ENCODE results near the gene RPS27.

The RPS27 gene

GRCh38 chr1:153984123-153984894, 6.3 kb upstream of the RPS27 start:
- H3K9ac ChIP-seq (ENCODE audit: low read depth, low read length, poor library complexity, severe bottlenecking) = peak overlapping the region; percentile 78

GRCh38 chr1:153985341-153985912, 5.1 kb upstream of the RPS27 start:
- H3K9me2 ChIP-seq (replicated peaks; ENCODE audit: low read depth, low read length) = no peaks in the 10 kb centered on the region
- peak overlapping the region; percentile 57; the same call in 1 of the 2 replicates for H2AFZ ChIP-seq (ENCODE audit: low read length)
- H3K27me3 ChIP-seq (ENCODE audit: insufficient read depth, low read length, poor library complexity, severe bottlenecking) = no peaks in the 10 kb centered on the region
- H3K9ac ChIP-seq (ENCODE audit: low read depth, low read length, poor library complexity, severe bottlenecking) = peak overlapping the region; percentile 78
- H3K4me3 ChIP-seq (ENCODE audit: low read length, poor library complexity, severe bottlenecking) = peak overlapping the region; percentile 78
- no peaks in the 10 kb centered on the region for H4K20me1 ChIP-seq (ENCODE audit: insufficient read depth, low read length, poor library complexity, severe bottlenecking)
- no peak for TF ChIP-seq EZH2phosphoT487 (IDR thresholded peaks at IDR 0.05; ENCODE audit: borderline replicate concordance)
- no peak for TF ChIP-seq CTCF (conservative IDR thresholded peaks at IDR 0.05; ENCODE audit: low read length)
- peaks cover 14% of the 10 kb centered on the region for H3K4me1 ChIP-seq (ENCODE audit: insufficient read depth, low read length, poor library complexity, severe bottlenecking)
- peak overlapping the region; percentile 96 for H3K4me2 ChIP-seq (ENCODE audit: low read depth, low read length, poor library complexity, severe bottlenecking)
- no peaks in the 10 kb centered on the region for H3K36me3 ChIP-seq (ENCODE audit: insufficient read depth, low read length)
- no peaks in the 10 kb centered on the region for H3K79me2 ChIP-seq (ENCODE audit: insufficient read depth, low read length)
- H3K9me3 ChIP-seq (ENCODE audit: insufficient read depth, low read depth, low read length) = no peaks in the 10 kb centered on the region
- H3F3A ChIP-seq (ENCODE audit: low read depth) = 0 out of 2 replicates have a peak, but pooled peaks cover 3% of the 10 kb centered on the region

More at GRCh38 chr1:153984123-153984894, 6.3 kb upstream of the RPS27 start:
- no peaks in the 10 kb centered on the region for H4K20me1 ChIP-seq (ENCODE audit: insufficient read depth, low read length, poor library complexity, severe bottlenecking)
- no peaks in the 10 kb centered on the region for H3K79me2 ChIP-seq (ENCODE audit: insufficient read depth, low read length)
- no peak overlapping the region for H2AFZ ChIP-seq (ENCODE audit: low read length)
- H3K36me3 ChIP-seq (ENCODE audit: insufficient read depth, low read length) = no peaks in the 10 kb centered on the region
- TF ChIP-seq CTCF (conservative IDR thresholded peaks at IDR 0.05; ENCODE audit: low read length) (no peak), EZH2phosphoT487 (IDR thresholded peaks at IDR 0.05; ENCODE audit: borderline replicate concordance) (no peak)
- no peak overlapping the region for H3K4me3 ChIP-seq (ENCODE audit: low read length, poor library complexity, severe bottlenecking)
- H3K4me2 ChIP-seq (ENCODE audit: low read depth, low read length, poor library complexity, severe bottlenecking) = peak overlapping the region; percentile 96
- no peaks in the 10 kb centered on the region for H3K9me3 ChIP-seq (ENCODE audit: insufficient read depth, low read depth, low read length)
- H3K27me3 ChIP-seq (ENCODE audit: insufficient read depth, low read length, poor library complexity, severe bottlenecking) = no peaks in the 10 kb centered on the region
- H3K4me1 ChIP-seq (ENCODE audit: insufficient read depth, low read length, poor library complexity, severe bottlenecking) = peaks cover 14% of the 10 kb centered on the region
- H3F3A ChIP-seq (ENCODE audit: low read depth) = 0 out of 2 replicates have a peak, but pooled peaks cover 3% of the 10 kb centered on the region
- no peaks in the 10 kb centered on the region for H3K9me2 ChIP-seq (replicated peaks; ENCODE audit: low read depth, low read length)

GRCh38 chr1:153985941-153986761, 4.4 kb upstream of the RPS27 start, which contains the start of gene RAB13:
Gene RAB13 (minus strand): TSS chr1:153986339. CDS start chr1:153986236, 103 bp downstream.
- no peaks in the 10 kb centered on the region for H3K27me3 ChIP-seq (ENCODE audit: insufficient read depth, low read length, poor library complexity, severe bottlenecking)
- H3K4me3 ChIP-seq (ENCODE audit: low read length, poor library complexity, severe bottlenecking) = peak within 1 kb of the TSS; percentile 78
- H3K79me2 ChIP-seq (ENCODE audit: insufficient read depth, low read length) = peaks cover 6% of the 10 kb centered on the region
- 0 out of 2 replicates have a peak, but pooled peaks cover 3% of the 10 kb centered on the region for H3F3A ChIP-seq (ENCODE audit: low read depth)
- no peaks in the 10 kb centered on the region for H3K36me3 ChIP-seq (ENCODE audit: insufficient read depth, low read length)
- peaks cover 14% of the 10 kb centered on the region for H3K4me1 ChIP-seq (ENCODE audit: insufficient read depth, low read length, poor library complexity, severe bottlenecking)
- peak within 1 kb of the TSS; percentile 78 for H3K9ac ChIP-seq (ENCODE audit: low read depth, low read length, poor library complexity, severe bottlenecking)
- H3K9me3 ChIP-seq (ENCODE audit: insufficient read depth, low read depth, low read length) = no peaks in the 10 kb centered on the region
- peaks cover 4% of the 10 kb centered on the region for H4K20me1 ChIP-seq (ENCODE audit: insufficient read depth, low read length, poor library complexity, severe bottlenecking)
- H3K9me2 ChIP-seq (replicated peaks; ENCODE audit: low read depth, low read length) = no peaks in the 10 kb centered on the region
- TF ChIP-seq CTCF (conservative IDR thresholded peaks at IDR 0.05; ENCODE audit: low read length) = no peak
- TF ChIP-seq EZH2phosphoT487 (IDR thresholded peaks at IDR 0.05; ENCODE audit: borderline replicate concordance) = no peak
- H3K4me2 ChIP-seq (ENCODE audit: low read depth, low read length, poor library complexity, severe bottlenecking) = peak within 1 kb of the TSS; percentile 96
- peak within 1 kb of the TSS; percentile 93 for H2AFZ ChIP-seq (ENCODE audit: low read length)

Data from Loucy (cell line).